Mesodermal cell (in vitro differentiated cells): ENCODE results near the gene RNF223. TPM values are rescaled to one million over a fixed set of nuclear protein-coding genes. Genes with fewer than 3 reads are reported as not detected.

Source experiments
- H3K27ac ChIP-seq: 2 replicates; pipeline ENCODE4 v1.7.0; 2013; ENCODE audit warnings: mild to moderate bottlenecking, low read depth, low read length, moderate library complexity; ENCODE audit not compliant: severe bottlenecking
- H3K36me3 ChIP-seq: 2 replicates; pipeline ENCODE4 v1.7.1; 2013; ENCODE audit warnings: mild to moderate bottlenecking, low read length, moderate library complexity; ENCODE audit not compliant: control insufficient read depth, insufficient read depth
- H3K4me1 ChIP-seq: one replicate; pipeline ENCODE4 v1.7.1; 2013; ENCODE audit warnings: mild to moderate bottlenecking, low read length; ENCODE audit not compliant: insufficient read depth, control insufficient read depth, poor library complexity, severe bottlenecking
- H3K4me3 ChIP-seq: 2 replicates; pipeline ENCODE4 v1.7.0; 2013; ENCODE audit warnings: low read length, control low read depth, mild to moderate bottlenecking; ENCODE audit not compliant: insufficient read depth, poor library complexity, severe bottlenecking; ENCODE audit errors: extremely low read depth
- H3K9me3 ChIP-seq: 2 replicates; pipeline ENCODE4 v1.7.1; 2013; ENCODE audit warnings: mild to moderate bottlenecking, low read length, moderate library complexity; ENCODE audit not compliant: control insufficient read depth
- WGBS, 2 experiments: methylation state at CpG; one replicate each; pipeline ENCODE4 v1.1.5; 2013; ENCODE audit warnings: missing lambda C conversion rate in 2 of 2; ENCODE audit not compliant: insufficient coverage in 2 of 2; 5-methylcytosine and 5-hydroxymethylcytosine counted together
- polyA plus RNA-seq, 2 experiments: library from polyadenylated mRNA; stranded (reverse); fragments of 50-300 nt; gene quantifications; one replicate each; pipeline ENCODE4 v1.2.3, GENCODE V29; 2013

RNF223 gene
- polyA plus RNA-seq (2013, experiment 1 of 2) = not detected
- not detected for polyA plus RNA-seq (2013, experiment 2 of 2)

GRCh38 chr1:1073743-1074587, at the start of gene RNF223:
RNF223 (minus strand) TSS chr1:1074306; CDS start chr1:1072566, 1,740 bp downstream.
- no peaks in the 10 kb centered on the region for H3K36me3 ChIP-seq
- H3K27ac ChIP-seq = no peak within 1 kb of the TSS
- no peaks in the 10 kb centered on the region for H3K9me3 ChIP-seq
- no peaks in the 10 kb centered on the region for H3K4me1 ChIP-seq
- H3K4me3 ChIP-seq = no peak within 1 kb of the TSS
- 88 to 91% methylated on average over 29 to 30 of the region's 35 CpGs for WGBS, 2 experiments

DNA sequence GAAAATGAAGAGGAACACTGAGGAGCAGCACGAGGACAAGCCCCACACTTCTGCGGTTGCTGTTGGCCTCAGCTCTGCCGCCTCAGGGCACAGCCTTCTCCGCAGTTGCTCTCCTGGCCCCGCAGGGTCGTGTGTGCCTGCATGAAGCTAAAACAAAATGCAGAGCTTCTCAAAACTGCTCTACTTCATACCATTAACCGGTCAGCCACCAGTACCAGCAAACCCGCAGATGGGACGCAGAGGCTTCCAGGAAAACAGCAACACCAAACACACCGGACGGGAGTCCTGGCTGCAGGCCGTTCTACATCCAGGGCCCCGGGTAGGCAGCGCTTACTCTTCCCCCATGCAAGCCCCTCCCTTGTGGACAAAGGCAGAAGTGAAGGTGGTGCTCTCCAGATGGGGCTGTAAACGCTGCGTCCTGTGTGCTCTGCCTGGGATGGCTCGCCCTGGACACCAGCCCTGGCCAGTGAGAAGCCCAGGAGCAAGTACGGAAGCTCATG, 48.9 kb upstream of the RNF223 start:
- no peaks in the 10 kb centered on the region for H3K36me3 ChIP-seq
- H3K27ac ChIP-seq = no peak overlapping the region
- no peak overlapping the region for H3K4me3 ChIP-seq
- no peaks in the 10 kb centered on the region for H3K9me3 ChIP-seq
- peaks cover 4% of the 10 kb centered on the region for H3K4me1 ChIP-seq
- 87 to 88% methylated on average over 14 to 15 of the region's 18 CpGs for WGBS, 2 experiments

- 37 to 40% methylated on average over 33 to 37 of the region's 39 CpGs for WGBS, 2 experiments
- Histone ChIP-seq H3K4me1 (peaks cover 4% of the 10 kb centered on the region), H3K27ac (no peak overlapping the region), H3K36me3 (no peaks in the 10 kb centered on the region), H3K4me3 (no peak overlapping the region), H3K9me3 (no peaks in the 10 kb centered on the region)
Observed at GRCh38 chr1:1122078-1122811, 48.1 kb upstream of the RNF223 start.

DNA sequence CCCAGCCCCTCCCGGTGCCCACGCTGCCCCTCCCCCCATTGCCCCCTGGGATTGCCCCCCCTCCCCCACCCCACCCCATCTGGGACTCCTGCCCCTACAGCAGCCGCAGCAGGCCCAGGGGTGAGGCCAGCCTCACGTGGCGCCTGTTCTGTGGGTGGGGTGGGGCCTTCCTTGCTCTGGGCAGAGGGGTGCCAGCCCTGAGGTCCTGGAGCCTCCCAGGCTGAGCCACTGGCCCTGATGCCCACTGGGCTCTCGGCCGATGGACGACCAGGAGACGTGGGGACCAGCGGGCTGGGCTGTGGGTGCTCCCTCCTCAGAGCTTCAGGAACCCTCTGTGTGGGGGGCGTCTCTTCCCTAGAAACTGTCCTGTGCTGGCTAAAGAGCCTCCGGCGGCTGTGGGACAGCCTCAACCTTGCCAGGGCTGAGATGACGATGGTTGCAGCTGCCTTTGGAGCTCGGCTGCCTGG, 47.5 kb upstream of the RNF223 start:
- no peak overlapping the region for H3K4me3 ChIP-seq
- no peak overlapping the region for H3K27ac ChIP-seq
- H3K36me3 ChIP-seq = no peaks in the 10 kb centered on the region
- H3K9me3 ChIP-seq = no peaks in the 10 kb centered on the region
- WGBS, 2 experiments = 75 to 77% methylated on average over 10 to 12 of the region's 15 CpGs
- H3K4me1 ChIP-seq = peaks cover 4% of the 10 kb centered on the region

DNA sequence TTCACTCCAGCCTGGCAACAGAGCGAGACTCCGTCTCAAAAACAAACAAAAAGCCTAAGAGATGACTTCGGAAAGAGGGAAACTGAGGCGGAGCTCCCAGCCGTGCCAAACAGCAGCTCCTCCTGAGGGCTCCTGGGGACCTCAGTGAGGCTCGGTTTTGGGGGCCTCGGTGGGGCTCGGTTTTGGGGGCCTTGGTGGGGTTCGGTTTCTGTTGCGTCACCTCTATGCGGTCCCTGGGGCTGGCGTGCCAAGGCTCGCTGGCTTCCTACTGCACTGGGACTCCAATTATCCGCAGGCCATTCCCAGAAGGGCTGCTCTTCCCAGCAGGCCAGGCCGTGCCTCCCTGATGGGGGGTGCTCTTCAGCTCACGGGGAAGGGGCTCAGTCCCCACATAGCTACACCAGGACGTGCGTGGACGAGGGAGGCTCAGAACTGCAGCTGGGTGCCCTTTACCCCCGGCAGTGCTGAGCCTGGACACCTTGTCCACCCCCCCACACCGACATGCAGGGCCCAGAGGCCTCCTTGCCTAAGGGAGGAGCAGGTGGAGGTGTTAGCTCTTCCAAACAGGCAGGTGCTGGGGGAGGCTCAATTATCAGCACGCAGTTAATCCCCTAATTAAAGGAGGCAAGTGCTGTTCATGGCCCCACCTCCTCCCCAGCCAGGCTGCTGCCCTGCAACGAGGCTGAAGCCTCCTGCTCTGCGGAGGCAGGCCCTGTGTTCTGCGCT, 46.9 kb upstream of the RNF223 start:
- WGBS, 2 experiments = 91 to 96% methylated on average over 17 to 21 of the region's 25 CpGs
- Histone ChIP-seq H3K27ac (no peak overlapping the region), H3K9me3 (no peaks in the 10 kb centered on the region), H3K36me3 (no peaks in the 10 kb centered on the region), H3K4me1 (peaks cover 4% of the 10 kb centered on the region), H3K4me3 (no peak overlapping the region)

DNA sequence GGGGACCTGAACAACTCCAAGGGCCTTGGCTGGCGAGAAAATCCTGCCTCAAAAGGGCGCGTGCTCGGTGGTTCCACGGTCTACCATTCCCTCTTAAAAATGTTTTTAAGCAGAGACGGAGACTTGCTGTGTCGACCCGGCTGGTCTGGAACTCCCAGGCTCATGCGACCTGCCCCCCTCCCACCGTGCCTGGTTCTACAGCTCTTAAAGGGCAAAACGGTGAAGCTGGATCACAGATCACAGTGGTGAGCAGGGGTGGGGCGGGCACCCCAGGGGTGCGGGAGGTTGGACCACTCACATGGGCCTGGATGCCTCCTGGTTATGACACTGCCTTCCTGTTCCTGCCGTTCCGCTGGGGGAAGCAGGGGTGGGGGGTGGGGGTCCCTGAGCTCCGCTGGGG, 46.0 kb upstream of the RNF223 start:
- no peaks in the 10 kb centered on the region for H3K9me3 ChIP-seq
- no peaks in the 10 kb centered on the region for H3K36me3 ChIP-seq
- peaks cover 4% of the 10 kb centered on the region for H3K4me1 ChIP-seq
- no peak overlapping the region for H3K4me3 ChIP-seq
- 75 to 77% methylated on average over 10 to 14 of the region's 16 CpGs for WGBS, 2 experiments
- H3K27ac ChIP-seq = no peak overlapping the region

DNA sequence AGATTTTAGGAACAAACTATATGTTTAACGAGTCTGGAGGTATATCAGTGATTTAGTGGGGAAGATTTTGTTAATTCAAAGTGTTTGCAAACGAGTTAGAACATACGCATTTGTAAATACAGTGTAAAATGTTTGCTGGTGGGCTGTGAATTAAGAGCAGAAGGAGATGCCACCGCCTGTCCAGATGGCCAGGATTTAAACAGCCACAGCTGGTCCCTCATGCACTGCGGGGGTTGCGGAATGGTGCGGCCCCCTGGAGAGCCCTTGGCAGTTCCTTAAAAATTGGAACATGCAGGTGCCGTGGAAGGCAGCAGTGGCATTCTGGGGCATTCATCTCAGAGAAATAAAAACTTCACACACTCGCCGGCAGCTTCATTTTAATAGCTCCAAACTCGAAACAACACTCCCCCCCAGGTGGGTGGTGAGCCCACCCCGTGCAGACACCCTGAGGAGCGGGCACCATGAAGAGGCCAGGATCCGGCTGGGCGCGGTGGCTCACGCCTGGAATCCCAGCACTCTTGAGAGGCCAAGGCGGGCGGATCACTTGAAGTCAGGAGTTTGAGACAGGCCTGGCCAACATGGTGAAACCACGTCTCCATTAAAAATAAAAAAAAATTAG, 45.3 kb upstream of the RNF223 start:
- Histone ChIP-seq H3K36me3 (no peaks in the 10 kb centered on the region), H3K27ac (no peak overlapping the region), H3K9me3 (no peaks in the 10 kb centered on the region), H3K4me3 (no peak overlapping the region), H3K4me1 (peaks cover 4% of the 10 kb centered on the region)
- 87 to 92% methylated on average over 15 to 19 of the region's 20 CpGs for WGBS, 2 experiments

- Histone ChIP-seq H3K9me3 (peaks cover under 1% of the 10 kb centered on the region), H3K36me3 (peaks cover under 1% of the 10 kb centered on the region), H3K4me3 (no peak overlapping the region), H3K27ac (no peak overlapping the region), H3K4me1 (peaks cover 4% of the 10 kb centered on the region)
- WGBS, 2 experiments = 87 to 88% methylated on average over 8 to 10 of the region's 11 CpGs
Observed at GRCh38 chr1:1118876-1119220, 44.7 kb upstream of the RNF223 start.

GRCh38 chr1:1118011-1118875, 44.1 kb upstream of the RNF223 start:
- Histone ChIP-seq H3K4me3 (no peak overlapping the region), H3K27ac (no peak overlapping the region), H3K9me3 (peaks cover 7% of the 10 kb centered on the region), H3K36me3 (peaks cover 7% of the 10 kb centered on the region), H3K4me1 (peaks cover 4% of the 10 kb centered on the region)
- 90 to 92% methylated on average over 29 to 30 of the region's 33 CpGs for WGBS, 2 experiments
